Activated B cell treated with CpG ODN at 0.5 μM for 24 hours (primary cell): ENCODE results near the gene MARCO. TPM values are rescaled to one million over a fixed set of nuclear protein-coding genes. Genes with fewer than 3 reads are reported as not detected.

Experiments used
- ATAC-seq: fragments of 200-7000 bp; cut with Tn5 transposase; one replicate; pipeline ENCODE4 v1.10.0; 2021; ENCODE audit warnings: low read depth, mild to moderate bottlenecking, moderate library complexity
- CTCF ChIA-PET: fragments of 350-600 bp; sonication (Branson Sonifier 250); formaldehyde crosslinking; loops from one replicate; lab custom pipeline; 2021; ENCODE audit warnings: antibody characterized with exemption; lab: Charles Lee
- POLR2A ChIA-PET: fragments of 350-600 bp; sonication (Branson Sonifier 250); formaldehyde crosslinking; loops from one replicate; lab custom pipeline; 2021; ENCODE audit warnings: antibody characterized with exemption; lab: Charles Lee
- DNase-seq: peaks from one replicate; pipeline ENCODE4 v3.0.0; 2022
- H3K27ac Mint-ChIP-seq: one replicate; pipeline ENCODE4 v1.8.0; 2020; ENCODE audit warnings: mixed read lengths
- H3K27me3 Mint-ChIP-seq: one replicate; pipeline ENCODE4 v1.8.0; 2021; ENCODE audit warnings: mixed read lengths
- H3K36me3 Mint-ChIP-seq: one replicate; pipeline ENCODE4 v1.8.0; 2021; ENCODE audit warnings: low read depth, mixed read lengths
- H3K4me1 Mint-ChIP-seq: one replicate; pipeline ENCODE4 v1.8.0; 2021; ENCODE audit warnings: mixed read lengths
- H3K4me3 Mint-ChIP-seq: one replicate; pipeline ENCODE4 v1.8.0; 2020; ENCODE audit warnings: mild to moderate bottlenecking, mixed read lengths
- H3K9me3 Mint-ChIP-seq: one replicate; pipeline ENCODE4 v1.8.0; 2020; ENCODE audit warnings: mixed read lengths
- intact Hi-C: fragments of 100-400 bp; cut with micrococcal nuclease; formaldehyde crosslinking; loops from one replicate; pipeline ENCODE4 v1.15.1; 2024
- total RNA-seq: library from RNA; stranded (reverse); gene quantifications from 2 replicates; pipeline ENCODE4 v1.2.3, GENCODE V29; 2022
- TF ChIP-seq, protein P1 (sequence below): fragments of 200-600 bp; IDR thresholded peaks from one replicate; pipeline ENCODE4 v1.8.0; 2022; ENCODE audit warnings: antibody characterized with exemption, mild to moderate bottlenecking

Gene MARCO
- total RNA-seq, 1 donor from 2014 or later, result not detected

DNA sequence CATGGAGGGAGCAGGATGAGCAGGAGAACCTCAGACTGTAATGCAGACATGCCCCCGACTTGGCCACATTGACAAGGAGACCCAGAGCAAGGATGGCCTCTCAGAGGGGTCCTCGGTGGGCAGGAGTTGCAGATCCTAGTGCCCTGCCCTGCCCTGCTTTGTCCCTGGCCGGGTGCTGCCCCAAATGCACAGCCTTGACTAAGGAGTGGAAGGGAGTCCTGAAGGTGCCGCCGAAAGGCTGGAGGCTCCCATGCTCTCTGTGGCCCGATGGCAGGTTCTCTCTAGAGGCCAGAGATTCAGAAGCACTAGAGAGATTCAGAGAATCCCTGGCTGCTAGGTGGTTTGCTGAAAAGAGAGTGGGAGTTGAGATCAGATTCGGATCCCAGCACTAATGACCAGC, 64.4 kb downstream of the MARCO start:
- Mint-ChIP-seq H3K36me3 (no peaks in the 10 kb centered on the region), H3K9me3 (peaks cover 4% of the 10 kb centered on the region)
- TF ChIP-seq, protein P1, sequence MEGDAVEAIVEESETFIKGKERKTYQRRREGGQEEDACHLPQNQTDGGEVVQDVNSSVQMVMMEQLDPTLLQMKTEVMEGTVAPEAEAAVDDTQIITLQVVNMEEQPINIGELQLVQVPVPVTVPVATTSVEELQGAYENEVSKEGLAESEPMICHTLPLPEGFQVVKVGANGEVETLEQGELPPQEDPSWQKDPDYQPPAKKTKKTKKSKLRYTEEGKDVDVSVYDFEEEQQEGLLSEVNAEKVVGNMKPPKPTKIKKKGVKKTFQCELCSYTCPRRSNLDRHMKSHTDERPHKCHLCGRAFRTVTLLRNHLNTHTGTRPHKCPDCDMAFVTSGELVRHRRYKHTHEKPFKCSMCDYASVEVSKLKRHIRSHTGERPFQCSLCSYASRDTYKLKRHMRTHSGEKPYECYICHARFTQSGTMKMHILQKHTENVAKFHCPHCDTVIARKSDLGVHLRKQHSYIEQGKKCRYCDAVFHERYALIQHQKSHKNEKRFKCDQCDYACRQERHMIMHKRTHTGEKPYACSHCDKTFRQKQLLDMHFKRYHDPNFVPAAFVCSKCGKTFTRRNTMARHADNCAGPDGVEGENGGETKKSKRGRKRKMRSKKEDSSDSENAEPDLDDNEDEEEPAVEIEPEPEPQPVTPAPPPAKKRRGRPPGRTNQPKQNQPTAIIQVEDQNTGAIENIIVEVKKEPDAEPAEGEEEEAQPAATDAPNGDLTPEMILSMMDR, result no peak

DNA sequence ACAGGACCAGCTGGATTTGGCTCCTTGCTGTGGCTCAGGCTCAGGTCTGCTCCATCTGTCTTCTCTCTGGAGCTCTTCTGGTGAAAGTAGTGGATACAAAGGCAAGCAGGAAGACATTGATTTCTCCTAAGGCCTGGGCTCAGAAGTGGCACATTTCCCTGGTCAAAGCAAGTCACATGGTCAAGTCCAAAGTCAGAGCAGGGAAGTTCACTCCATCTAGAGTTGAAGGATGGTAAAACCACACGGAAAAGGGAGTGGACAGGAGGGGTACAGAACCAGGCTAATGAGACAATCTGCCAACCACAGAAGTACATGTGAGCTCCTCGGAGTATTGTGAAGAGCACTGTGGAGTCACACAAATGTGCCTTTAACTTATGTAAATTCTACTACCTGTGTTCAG, 66.1 kb downstream of the MARCO start:
- ATAC-seq (no peak), DNase-seq (no peak)
- H3K36me3 Mint-ChIP-seq, result no peaks in the 10 kb centered on the region
- ChIA-PET POLR2A (no interaction called here), CTCF (no interaction called here)
- intact Hi-C loops, result no loop called here
- H3K27ac Mint-ChIP-seq, result no peak overlapping the region
- H3K27me3 Mint-ChIP-seq, result peaks cover 24% of the 10 kb centered on the region
- H3K9me3 Mint-ChIP-seq, result peaks cover 4% of the 10 kb centered on the region
- TF ChIP-seq, protein P1, result no peak
- H3K4me3 Mint-ChIP-seq, result no peak overlapping the region
- no peaks in the 10 kb centered on the region for H3K4me1 Mint-ChIP-seq

More for the DNA sequence above, 64.4 kb downstream of the MARCO start:
- ATAC-seq, result no peak
- Mint-ChIP-seq H3K27me3 (peaks cover 17% of the 10 kb centered on the region), H3K27ac (no peak overlapping the region), H3K4me1 (no peaks in the 10 kb centered on the region), H3K4me3 (no peak overlapping the region)
- intact Hi-C loops, result no loop called here
- CTCF ChIA-PET, result no interaction called here
- POLR2A ChIA-PET, result no interaction called here
- no peak for DNase-seq

DNA sequence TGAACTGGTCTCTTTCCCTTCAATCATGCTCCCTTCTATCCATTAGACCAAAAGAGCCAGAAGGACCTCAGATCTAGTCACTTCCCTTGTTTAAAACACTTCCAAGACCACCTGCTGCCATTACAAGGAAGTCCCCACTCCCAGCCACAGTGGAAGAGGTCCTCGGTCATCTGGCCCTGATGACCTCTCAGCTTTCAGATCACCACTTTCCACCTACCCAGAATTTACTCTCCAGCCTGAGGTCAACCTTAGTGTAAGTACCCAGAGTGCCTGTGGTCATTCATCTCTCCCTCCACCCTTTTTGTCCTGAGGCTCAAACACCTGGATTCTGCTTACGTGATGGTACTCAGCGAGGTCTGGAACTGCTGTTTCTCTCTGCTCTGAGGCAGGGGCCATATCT, 67.1 kb downstream of the MARCO start:
- no peak for DNase-seq
- no peak for ATAC-seq
- intact Hi-C loops, result no loop called here
- Mint-ChIP-seq H3K9me3 (peaks cover 3% of the 10 kb centered on the region), H3K4me3 (no peak overlapping the region), H3K4me1 (no peaks in the 10 kb centered on the region), H3K27me3 (peaks cover 24% of the 10 kb centered on the region), H3K36me3 (no peaks in the 10 kb centered on the region), H3K27ac (no peak overlapping the region)
- POLR2A ChIA-PET, result no interaction called here
- CTCF ChIA-PET, result no interaction called here
- TF ChIP-seq, protein P1, result no peak

DNA sequence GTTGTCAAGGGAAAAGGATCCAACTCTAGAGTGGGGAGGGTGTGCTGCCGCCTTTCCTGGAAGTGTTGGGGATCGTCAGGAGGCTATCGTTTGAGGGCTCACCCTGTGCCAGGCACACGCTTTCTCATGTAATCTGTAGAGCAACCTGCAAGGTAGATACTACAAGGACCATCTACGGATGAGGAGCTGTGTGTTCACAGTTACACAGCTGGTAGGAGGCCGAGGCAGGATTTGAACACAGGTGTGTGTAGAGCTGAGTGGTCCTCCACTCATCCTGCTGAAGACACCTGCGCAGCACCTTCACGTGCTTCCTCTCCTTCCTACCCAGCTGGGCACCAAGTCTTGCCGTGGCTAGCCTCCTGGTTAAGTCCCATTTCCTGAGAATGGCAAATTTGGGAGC, 68.3 kb downstream of the MARCO start:
- DNase-seq, result no peak
- Mint-ChIP-seq H3K9me3 (no peaks in the 10 kb centered on the region), H3K4me3 (no peak overlapping the region), H3K27ac (no peak overlapping the region), H3K36me3 (no peaks in the 10 kb centered on the region), H3K4me1 (no peaks in the 10 kb centered on the region), H3K27me3 (peaks cover 24% of the 10 kb centered on the region)
- intact Hi-C loops, result loop anchor here (10.0 kb wide), 1 partner anchor 254 kb away; no protein-coding TSS in a partner anchor
- TF ChIP-seq, protein P1, result no peak
- ChIA-PET CTCF (no interaction called here), POLR2A (no interaction called here)
- no peak for ATAC-seq

DNA sequence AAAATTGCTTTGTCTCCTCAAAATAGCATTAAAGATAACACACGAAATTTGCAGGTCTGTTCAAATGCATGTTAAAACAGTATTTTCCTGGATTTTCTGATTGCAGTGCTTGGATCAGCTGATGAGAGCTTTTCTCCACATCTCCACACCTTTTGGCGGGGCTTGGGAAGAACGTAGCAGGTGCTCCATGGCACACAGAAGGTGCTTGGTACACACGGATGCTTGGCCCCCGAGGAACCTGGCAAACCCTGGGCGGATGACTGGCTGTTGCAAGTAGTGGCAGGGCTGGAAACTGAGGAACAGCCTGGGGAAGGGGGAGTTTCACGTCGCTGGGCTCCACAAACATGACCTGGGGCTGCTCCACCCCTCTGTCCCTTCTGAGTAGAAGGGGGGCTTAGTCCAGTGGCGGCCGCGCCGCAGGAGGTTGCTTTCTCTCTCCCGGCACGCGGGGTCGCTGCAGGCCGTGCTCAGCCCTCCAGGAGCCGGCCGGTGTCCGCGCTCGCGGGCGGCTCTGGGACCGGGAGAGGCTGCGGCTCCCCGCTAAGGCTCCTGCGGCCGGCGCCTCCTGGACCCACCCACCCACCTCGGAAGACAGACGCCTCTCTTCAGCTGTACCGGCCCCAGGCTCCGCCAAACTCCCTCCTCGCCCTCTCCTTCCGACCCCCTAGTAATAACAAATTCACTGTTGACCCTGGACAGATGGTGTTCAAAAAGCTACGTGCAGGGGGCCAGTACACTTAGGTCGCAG, 69.3 kb downstream of the MARCO start:
- intact Hi-C loops, result loop anchor here (10.0 kb wide), 1 partner anchor 253 kb away; no protein-coding TSS in a partner anchor
- DNase-seq, result no peak
- H3K9me3 Mint-ChIP-seq, result no peaks in the 10 kb centered on the region
- no peaks in the 10 kb centered on the region for H3K36me3 Mint-ChIP-seq
- H3K27me3 Mint-ChIP-seq, result peaks cover 24% of the 10 kb centered on the region
- no peak for ATAC-seq
- H3K4me1 Mint-ChIP-seq, result no peaks in the 10 kb centered on the region
- ChIA-PET CTCF (no interaction called here), POLR2A (no interaction called here)
- TF ChIP-seq, protein P1, result no peak
- H3K27ac Mint-ChIP-seq, result no peak overlapping the region
- no peak overlapping the region for H3K4me3 Mint-ChIP-seq
